Mesodermal cell (in vitro differentiated cells): ENCODE data around the gene THAP9.
"Not testable (repeated sequence)": the region's sequence is repeated elsewhere in the genome, so short reads cannot be mapped to it uniquely, and the experiment has no call there.

Experiments
- H3K27ac ChIP-seq: 2 replicates; pipeline ENCODE4 v1.7.0; 2013; ENCODE audit warnings: mild to moderate bottlenecking, low read depth, low read length, moderate library complexity; ENCODE audit not compliant: severe bottlenecking
- H3K36me3 ChIP-seq: 2 replicates; pipeline ENCODE4 v1.7.1; 2013; ENCODE audit warnings: mild to moderate bottlenecking, low read length, moderate library complexity; ENCODE audit not compliant: control insufficient read depth, insufficient read depth
- H3K4me1 ChIP-seq: one replicate; pipeline ENCODE4 v1.7.1; 2013; ENCODE audit warnings: mild to moderate bottlenecking, low read length; ENCODE audit not compliant: insufficient read depth, control insufficient read depth, poor library complexity, severe bottlenecking
- H3K4me3 ChIP-seq: 2 replicates; pipeline ENCODE4 v1.7.0; 2013; ENCODE audit warnings: low read length, control low read depth, mild to moderate bottlenecking; ENCODE audit not compliant: insufficient read depth, poor library complexity, severe bottlenecking; ENCODE audit errors: extremely low read depth
- H3K9me3 ChIP-seq: 2 replicates; pipeline ENCODE4 v1.7.1; 2013; ENCODE audit warnings: mild to moderate bottlenecking, low read length, moderate library complexity; ENCODE audit not compliant: control insufficient read depth
- WGBS, 2 experiments: methylation state at CpG; one replicate each; pipeline ENCODE4 v1.1.5; 2013; ENCODE audit warnings: missing lambda C conversion rate in 2 of 2; ENCODE audit not compliant: insufficient coverage in 2 of 2; 5-methylcytosine and 5-hydroxymethylcytosine counted together

THAP9 gene

GRCh38 chr4:82898322-82899243 lies 2.0 kb upstream of the THAP9 start:
- H3K27ac ChIP-seq: peak overlapping the region; percentile 80

DNA sequence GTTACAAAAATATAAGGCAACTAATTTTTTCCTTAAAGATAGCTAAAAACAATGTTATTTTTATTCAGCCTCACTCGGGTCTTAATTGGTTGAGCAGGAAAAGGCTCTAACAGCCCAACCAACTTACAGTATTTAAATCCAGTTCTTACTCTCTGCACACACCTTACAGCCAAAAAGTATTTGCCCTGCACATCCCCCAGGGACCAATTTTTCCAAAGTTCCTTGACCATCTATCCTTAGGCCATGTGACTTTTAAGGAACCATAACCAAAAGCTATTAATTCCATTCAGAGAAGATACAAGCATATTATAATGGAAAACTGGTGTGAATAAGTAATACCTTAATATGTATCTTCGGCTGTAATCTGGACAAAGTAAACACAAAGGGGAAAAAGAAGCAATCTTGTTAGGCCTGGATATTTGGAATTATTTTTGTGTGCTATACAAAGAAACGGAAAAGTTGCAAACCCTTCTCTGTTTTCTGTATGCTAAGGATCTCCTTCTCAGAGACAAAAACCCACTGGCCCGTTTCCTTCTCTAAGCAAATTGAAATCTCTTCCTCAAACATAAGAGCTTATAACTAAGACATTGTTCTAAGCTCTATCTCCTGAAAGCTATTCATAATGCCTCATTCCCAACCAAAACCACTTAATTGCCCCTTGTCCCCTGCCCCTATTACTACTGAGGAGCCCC lies 1.0 kb upstream of the THAP9 start:
- peak overlapping the region; percentile 73 for H3K4me3 ChIP-seq
- peaks cover 30% of the 10 kb centered on the region for H3K36me3 ChIP-seq
- WGBS, 2 experiments: 0% methylated on average over 2 to 3 of the region's 4 CpGs
- peak overlapping the region; percentile 99 for H3K27ac ChIP-seq
- peaks cover 7% of the 10 kb centered on the region for H3K4me1 ChIP-seq
- H3K9me3 ChIP-seq: no peaks in the 10 kb centered on the region

More at GRCh38 chr4:82898322-82899243, 2.0 kb upstream of the THAP9 start:
- Histone ChIP-seq H3K4me1 (peaks cover 7% of the 10 kb centered on the region), H3K4me3 (peak overlapping the region; percentile 73), H3K9me3 (no peaks in the 10 kb centered on the region), H3K36me3 (peaks cover 39% of the 10 kb centered on the region)
- 10% methylated on average over 2 of the region's 7 CpGs; no CpG with 5 or more reads in 1 of the 2 experiments for WGBS, 2 experiments

GRCh38 chr4:82900066-82900410 lies 497 bp upstream of the THAP9 start:
- Histone ChIP-seq H3K36me3 (peaks cover 25% of the 10 kb centered on the region), H3K4me3 (peak overlapping the region; percentile 73)
- 0% methylated on average over 11 to 14 of the region's 14 CpGs for WGBS, 2 experiments

GRCh38 chr4:82901183-82901718 lies 716 bp downstream of the THAP9 start:
- H3K36me3 ChIP-seq: peaks cover 23% of the 10 kb centered on the region
- WGBS, 2 experiments: 0% methylated on average over 5 to 6 of the region's 8 CpGs
- peaks cover 7% of the 10 kb centered on the region for H3K4me1 ChIP-seq
- H3K4me3 ChIP-seq: peak overlapping the region; percentile 73
- no peaks in the 10 kb centered on the region for H3K9me3 ChIP-seq
- peak overlapping the region; percentile 99 for H3K27ac ChIP-seq

More at GRCh38 chr4:82900066-82900410, 497 bp upstream of the THAP9 start:
- H3K9me3 ChIP-seq: no peaks in the 10 kb centered on the region
- peaks cover 7% of the 10 kb centered on the region for H3K4me1 ChIP-seq
- peak overlapping the region; percentile 99 for H3K27ac ChIP-seq

GRCh38 chr4:82903737-82904136 lies 3.2 kb downstream of the THAP9 start:
- Histone ChIP-seq H3K4me3 (no peak overlapping the region), H3K36me3 (peaks cover 15% of the 10 kb centered on the region), H3K27ac (no peak overlapping the region), H3K9me3 (no peaks in the 10 kb centered on the region), H3K4me1 (no peaks in the 10 kb centered on the region)
- WGBS, 2 experiments: 88 to 95% methylated on average over 1 to 3 of the region's 5 CpGs

GRCh38 chr4:82905205-82905604 lies 4.7 kb downstream of the THAP9 start:
- H3K4me1 ChIP-seq: no peaks in the 10 kb centered on the region
- 96 to 100% methylated on average over 1 to 2 of the region's 2 CpGs for WGBS, 2 experiments

DNA sequence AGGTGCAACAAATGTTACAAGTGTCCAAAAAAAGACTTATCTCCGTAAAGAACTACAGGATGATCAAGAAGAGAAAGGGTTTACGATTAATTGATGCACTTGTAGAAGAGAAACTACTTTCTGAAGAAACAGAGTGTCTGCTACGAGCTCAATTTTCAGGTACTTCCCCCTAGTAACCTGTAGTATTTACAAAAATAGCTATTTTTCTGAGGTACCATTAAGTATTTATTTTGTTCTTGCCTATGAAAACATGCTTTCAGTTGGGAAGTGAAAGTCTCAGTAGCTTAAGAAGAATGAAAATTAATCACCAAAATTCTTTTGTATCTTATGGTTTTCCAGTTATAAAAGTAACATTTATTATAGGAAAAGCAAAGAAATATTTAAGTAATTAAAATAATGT lies 5.9 kb downstream of the THAP9 start:
- H3K36me3 ChIP-seq: peaks cover 23% of the 10 kb centered on the region
- no peaks in the 10 kb centered on the region for H3K4me1 ChIP-seq
- H3K4me3 ChIP-seq: no peak overlapping the region
- no peaks in the 10 kb centered on the region for H3K9me3 ChIP-seq
- no peak overlapping the region for H3K27ac ChIP-seq
- WGBS, 2 experiments: 78 to 100% methylated on average over 1 of the region's 3 CpGs

More at GRCh38 chr4:82905205-82905604, 4.7 kb downstream of the THAP9 start:
- peaks cover 17% of the 10 kb centered on the region for H3K36me3 ChIP-seq
- H3K4me3 ChIP-seq: no peak overlapping the region
- H3K27ac ChIP-seq: no peak overlapping the region
- no peaks in the 10 kb centered on the region for H3K9me3 ChIP-seq

DNA sequence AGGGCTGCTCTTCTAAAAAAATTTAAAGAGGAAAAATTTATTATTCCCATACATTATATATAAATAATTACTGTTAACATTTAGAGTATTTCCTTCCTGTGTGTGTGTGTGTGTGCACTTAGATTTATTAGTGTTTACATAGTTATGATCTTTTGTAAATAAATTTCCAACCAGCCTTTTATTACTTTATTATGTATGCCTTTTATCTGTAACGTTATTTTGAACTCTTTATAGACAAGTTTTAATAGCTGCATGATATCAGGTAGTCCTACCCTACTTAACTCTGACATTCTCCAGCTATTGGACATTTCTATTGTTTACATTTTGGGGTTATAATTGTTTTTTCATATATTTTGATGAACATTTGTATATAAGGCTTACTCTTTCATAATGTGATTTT lies 8.8 kb downstream of the THAP9 start:
- peaks cover 23% of the 10 kb centered on the region for H3K36me3 ChIP-seq
- H3K27ac ChIP-seq: no peak overlapping the region
- H3K4me3 ChIP-seq: no peak overlapping the region
- no peaks in the 10 kb centered on the region for H3K4me1 ChIP-seq
- H3K9me3 ChIP-seq: no peaks in the 10 kb centered on the region
- WGBS, 2 experiments: no CpG with 5 or more reads among the region's 1 CpG

- Histone ChIP-seq H3K36me3 (peaks cover 17% of the 10 kb centered on the region), H3K9me3 (no peaks in the 10 kb centered on the region), H3K4me1 (no peaks in the 10 kb centered on the region), H3K27ac (no peak overlapping the region), H3K4me3 (no peak overlapping the region)
- WGBS, 2 experiments: no CpG with 5 or more reads among the region's 2 CpGs
Observed at GRCh38 chr4:82913305-82913704, 12.8 kb downstream of the THAP9 start.

DNA sequence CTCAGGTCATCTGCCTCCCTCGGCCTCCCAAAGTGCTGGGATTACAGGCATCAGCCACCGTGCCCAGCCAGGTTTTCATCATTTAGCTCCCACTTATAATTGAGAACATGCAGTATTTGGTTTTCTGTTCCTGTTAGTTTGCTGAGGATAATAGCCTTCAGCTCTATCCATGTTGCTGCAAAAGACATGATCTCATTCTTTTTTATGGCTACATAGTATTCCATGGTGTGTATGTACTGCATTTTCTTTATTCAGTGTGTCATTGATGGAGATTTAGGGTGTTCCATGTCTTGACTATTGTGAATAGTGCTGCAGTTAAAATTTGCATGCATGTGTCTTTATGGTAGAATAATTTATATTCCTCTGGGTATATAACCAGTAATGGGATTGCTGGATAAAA lies 13.4 kb downstream of the THAP9 start:
- H3K36me3 ChIP-seq: peaks cover 12% of the 10 kb centered on the region
- not testable (repeated sequence) for H3K27ac ChIP-seq, H3K9me3 ChIP-seq, H3K4me3 ChIP-seq, H3K4me1 ChIP-seq
- WGBS, 2 experiments: 89% methylated on average over 1 of the region's 2 CpGs; no CpG with 5 or more reads in 1 of the 2 experiments
